BE2C (cell line): ENCODE data around the gene PEX1. TPM values are rescaled to one million over a fixed set of nuclear protein-coding genes. Genes with fewer than 3 reads are reported as not detected.

ENCODE experiments used
- DNase-seq: peaks from one replicate; pipeline ENCODE4 v3.0.0-alpha.2; 2020
- H3K27me3 ChIP-seq: fragments of 250-450 bp; sonication (Bioruptor Pico); 2 replicates; pipeline ENCODE4 v1.5.1; 2020; ENCODE audit warnings: mild to moderate bottlenecking
- H3K36me3 ChIP-seq: fragments of 250-450 bp; sonication (Bioruptor Pico); 2 replicates; pipeline ENCODE4 v1.5.1; 2020; ENCODE audit warnings: mild to moderate bottlenecking
- H3K4me1 ChIP-seq: fragments of 250-450 bp; sonication (Bioruptor Pico); 2 replicates; pipeline ENCODE4 v1.5.1; 2020
- H3K4me3 ChIP-seq: 2 replicates; pipeline ENCODE4 v1.5.1; 2011; ENCODE audit warnings: low read depth, low read length
- H3K9me3 ChIP-seq: fragments of 250-450 bp; sonication (Bioruptor Pico); 2 replicates; pipeline ENCODE4 v1.5.1; 2020
- CTCF ChIP-seq: IDR thresholded peaks from 2 replicates; pipeline ENCODE4 v1.5.1; 2012; ENCODE audit warnings: mild to moderate bottlenecking, low read depth, low read length
- polyA plus RNA-seq: library from polyadenylated mRNA; unstranded; fragments of >200 nt; gene quantifications from one replicate; pipeline ENCODE4 v1.2.1, GENCODE V29; 2012; ENCODE audit warnings: low read depth, missing spikeins; ENCODE audit not compliant: insufficient read length, insufficient read depth

Gene PEX1
- 3.7 TPM for polyA plus RNA-seq

GRCh38 chr7:92528188-92528957 is at the start of gene PEX1, which contains the start of gene RBM48:
TSS of gene PEX1 (minus strand) at chr7:92528520. CDS start at chr7:92528435, 85 bp downstream.
TSS of gene RBM48 (plus strand) at chr7:92528795. CDS start at chr7:92528814, 19 bp downstream.
- Histone ChIP-seq H3K4me3 (peak within 1 kb of the TSS; percentile 90), H3K4me1 (no peaks in the 10 kb centered on the region), H3K27me3 (no peaks in the 10 kb centered on the region), H3K9me3 (no peaks in the 10 kb centered on the region), H3K36me3 (peaks cover 17% of the 10 kb centered on the region)
- peak; percentile 96 for DNase-seq
- TF ChIP-seq CTCF: peak; percentile 31

- TF ChIP-seq CTCF: no peak
- Histone ChIP-seq H3K9me3 (no peaks in the 10 kb centered on the region), H3K36me3 (peaks cover 83% of the 10 kb centered on the region), H3K4me1 (no peaks in the 10 kb centered on the region), H3K4me3 (no peak overlapping the region), H3K27me3 (no peaks in the 10 kb centered on the region)
- DNase-seq: no peak
Measured at GRCh38 chr7:92576296-92576695, 48.0 kb upstream of the PEX1 start.

- no peaks in the 10 kb centered on the region for H3K4me1 ChIP-seq
Measured at GRCh38 chr7:92569137-92569536, 40.8 kb upstream of the PEX1 start.

GRCh38 chr7:92567460-92567859 is 39.1 kb upstream of the PEX1 start:
- H3K4me1 ChIP-seq: no peaks in the 10 kb centered on the region
- no peak for TF ChIP-seq CTCF
- peaks cover 67% of the 10 kb centered on the region for H3K36me3 ChIP-seq
- no peaks in the 10 kb centered on the region for H3K9me3 ChIP-seq
- H3K4me3 ChIP-seq: no peak overlapping the region
- H3K27me3 ChIP-seq: no peaks in the 10 kb centered on the region
- no peak for DNase-seq

More at GRCh38 chr7:92569137-92569536, 40.8 kb upstream of the PEX1 start:
- Histone ChIP-seq H3K36me3 (peaks cover 56% of the 10 kb centered on the region), H3K9me3 (no peaks in the 10 kb centered on the region), H3K27me3 (no peaks in the 10 kb centered on the region), H3K4me3 (no peak overlapping the region)
- no peak for TF ChIP-seq CTCF
- no peak for DNase-seq

- no peaks in the 10 kb centered on the region for H3K9me3 ChIP-seq
- DNase-seq: no peak
- no peaks in the 10 kb centered on the region for H3K4me1 ChIP-seq
- no peak for TF ChIP-seq CTCF
- no peak overlapping the region for H3K4me3 ChIP-seq
- no peaks in the 10 kb centered on the region for H3K27me3 ChIP-seq
- peaks cover 59% of the 10 kb centered on the region for H3K36me3 ChIP-seq
Measured at GRCh38 chr7:92563345-92563744, 35.0 kb upstream of the PEX1 start.

GRCh38 chr7:92560602-92561001 is 32.3 kb upstream of the PEX1 start:
- Histone ChIP-seq H3K9me3 (no peaks in the 10 kb centered on the region), H3K36me3 (peaks cover 35% of the 10 kb centered on the region), H3K27me3 (no peaks in the 10 kb centered on the region), H3K4me3 (no peak overlapping the region), H3K4me1 (no peaks in the 10 kb centered on the region)
- no peak for TF ChIP-seq CTCF
- no peak for DNase-seq
